Gastrocnemius medialis (tissue), 4 donors: ENCODE data around the gene MPPED1.

ENCODE experiments used
- CTCF ChIP-seq, 5 experiments: fragments of 450-650 bp in 3 of 5; fragments of 200-600 bp in 2 of 5; sonication (generic) in 2 of 5; IDR thresholded peaks in 4 of 5; conservative IDR thresholded peaks in 1 of 5; 1 replicate in 4 of 5; 2 replicates in 1 of 5; pipeline ENCODE4 v1.5.1; 2016 to 2019; ENCODE audit warnings: antibody characterized with exemption in 5 of 5, mild to moderate bottlenecking in 3 of 5, moderate library complexity in 3 of 5
- POLR2A ChIP-seq, 2 donors: fragments of 450-650 bp; IDR thresholded peaks; one replicate each; pipeline ENCODE4 v1.6.1; 2017; ENCODE audit warnings: antibody characterized with exemption in 2 of 2, mild to moderate bottlenecking in 2 of 2, moderate library complexity in 2 of 2

- no peak for TF ChIP-seq POLR2A (IDR thresholded peaks at IDR 0.05)
- no peak for TF ChIP-seq CTCF (IDR thresholded peaks at IDR 0.05 in 4 of 5, conservative IDR thresholded peaks at IDR 0.05 in 1 of 5)
Measured at GRCh38 chr22:43530349-43531201, 118.8 kb downstream of the MPPED1 start.
